Gastroesophageal sphincter (tissue), 4 donors: ENCODE data around the gene OBSL1. TPM values are rescaled to one million over a fixed set of nuclear protein-coding genes. Genes with fewer than 3 reads are reported as not detected.

Experiments used
- ATAC-seq: fragments of 150-250 bp; one replicate; pipeline ENCODE4 v1.9.1; 2016; ENCODE audit warnings: mild to moderate bottlenecking, moderate library complexity
- H3K27ac ChIP-seq, 4 donors: fragments of 200-600 bp; sonication (generic) in 3 of 4; 1 replicate in 3 of 4; 2 replicates in 1 of 4; pipeline ENCODE4 v1.5.1; 2016 to 2019
- H3K27me3 ChIP-seq: fragments of 200-600 bp; sonication (generic); one replicate; pipeline ENCODE4 v1.5.1; 2019
- H3K36me3 ChIP-seq, 2 donors: fragments of 200-600 bp; sonication (generic); one replicate each; pipeline ENCODE4 v1.5.1; 2019; ENCODE audit warnings: control low read depth in 1 of 2
- H3K4me1 ChIP-seq, 3 donors: fragments of 200-600 bp; sonication (generic); 1 replicate in 2 of 3; 2 replicates in 1 of 3; pipeline ENCODE4 v1.5.1; 2016 to 2019; ENCODE audit warnings: control low read depth in 2 of 3
- H3K4me3 ChIP-seq, 2 donors: fragments of 200-600 bp; sonication (generic); one replicate each; pipeline ENCODE4 v1.5.1; 2019; ENCODE audit warnings: mild to moderate bottlenecking in 1 of 2, moderate library complexity in 1 of 2
- H3K9me3 ChIP-seq, 3 donors: fragments of 200-600 bp; sonication (generic); one replicate each; pipeline ENCODE4 v1.5.1; 2017 to 2019; ENCODE audit warnings: control low read depth in 2 of 3
- EP300 ChIP-seq: sonication (generic); formaldehyde crosslinking; IDR thresholded peaks from one replicate; pipeline ENCODE4 v1.6.1; 2017; ENCODE audit warnings: antibody characterized with exemption, mild to moderate bottlenecking
- POLR2A ChIP-seq, 2 donors: fragments of 450-650 bp; IDR thresholded peaks; one replicate each; pipeline ENCODE4 v1.6.1; 2017; ENCODE audit warnings: antibody characterized with exemption in 2 of 2, mild to moderate bottlenecking in 2 of 2, moderate library complexity in 1 of 2
- POLR2AphosphoS5 ChIP-seq: sonication (generic); formaldehyde crosslinking; IDR thresholded peaks from one replicate; pipeline ENCODE4 v1.6.1; 2017; ENCODE audit warnings: antibody characterized with exemption
- WGBS, 2 donors: methylation state at CpG; one replicate each; pipeline ENCODE4 v1.1.5; 2018; ENCODE audit warnings: low coverage in 1 of 2; 5-methylcytosine and 5-hydroxymethylcytosine counted together
- total RNA-seq, 4 donors: library from RNA; depleted of rRNA; stranded (reverse); fragments of >200 nt; gene quantifications; one replicate each; pipeline ENCODE4 v1.1.0, GENCODE V29; 2016
- TF ChIP-seq, protein P1 (sequence below), 4 experiments: fragments of 200-600 bp in 2 of 4; fragments of 450-650 bp in 2 of 4; sonication (generic) in 1 of 4; IDR thresholded peaks; one replicate each; pipeline ENCODE4 v1.5.1; 2017 to 2019; ENCODE audit warnings: antibody characterized with exemption in 4 of 4, mild to moderate bottlenecking in 2 of 4, moderate library complexity in 2 of 4

Gene OBSL1
- 100 to 1,000 TPM in 1 of 4 donors, 10 to 100 TPM in 3; 73.2 to 118 (median 81.6) TPM for total RNA-seq

DNA sequence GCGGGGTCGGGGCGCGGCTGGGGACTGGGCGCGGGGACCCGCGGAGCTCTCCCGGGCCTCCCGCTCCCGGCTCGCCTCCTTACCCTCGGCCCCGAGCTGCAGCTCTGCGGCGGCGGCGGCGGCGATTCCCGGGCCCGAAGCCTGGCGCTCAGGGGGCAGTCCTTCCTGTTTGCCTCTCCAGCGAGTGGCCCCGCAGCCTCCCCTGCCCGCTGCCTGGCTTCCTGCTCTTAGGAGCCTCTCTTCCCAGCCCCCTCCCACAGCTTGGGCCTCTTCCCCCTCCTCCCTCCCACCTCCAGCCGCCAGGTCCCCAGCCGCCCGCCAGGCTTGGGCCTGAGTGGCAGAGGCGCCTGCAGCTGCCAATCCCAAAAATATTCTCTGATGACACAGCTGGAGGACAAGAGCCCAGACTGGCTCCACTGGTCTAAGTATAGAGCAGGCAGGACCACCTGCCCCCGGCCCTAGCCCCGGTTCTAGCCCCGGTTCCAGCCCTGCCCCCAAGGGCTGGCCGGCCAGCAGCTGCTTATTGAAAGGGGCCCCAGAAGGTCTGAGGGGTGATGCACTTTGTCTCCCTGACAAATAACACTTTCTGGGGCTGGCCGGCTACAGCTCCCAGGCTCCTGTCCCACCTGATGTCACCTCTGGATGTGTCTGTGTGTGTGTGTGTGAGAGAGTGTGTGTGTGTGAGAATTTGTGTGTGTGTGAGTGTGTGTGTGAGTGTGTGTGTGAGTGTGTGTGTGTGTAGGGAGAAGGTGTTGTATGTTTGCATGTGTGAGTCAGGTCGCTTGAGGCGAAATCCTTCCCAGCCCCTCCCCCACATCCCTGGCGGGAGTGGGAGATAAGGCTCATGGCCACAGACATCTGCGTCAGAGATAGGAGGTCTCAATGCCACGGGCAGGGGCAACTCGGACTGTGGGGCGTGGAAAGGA, at the start of gene OBSL1:
TSS of gene OBSL1 (minus strand) at position 229 of the 926 bp plus-strand sequence. CDS start 307 bp downstream, outside the sequence.
- Histone ChIP-seq H3K27ac (peak within 1 kb of the TSS; percentile 10 to 91 (median 88)), H3K9me3 (no peaks in the 10 kb centered on the region), H3K4me1 (peaks cover 0 to 22% (median 0%) of the 10 kb centered on the region in 3 donors), H3K4me3 (peak within 1 kb of the TSS; percentile 39 to 86), H3K36me3 (peaks cover 0 to 17% of the 10 kb centered on the region in 2 donors), H3K27me3 (peaks cover 21% of the 10 kb centered on the region)
- ATAC-seq, result peak; percentile 60
- TF ChIP-seq, protein P1, sequence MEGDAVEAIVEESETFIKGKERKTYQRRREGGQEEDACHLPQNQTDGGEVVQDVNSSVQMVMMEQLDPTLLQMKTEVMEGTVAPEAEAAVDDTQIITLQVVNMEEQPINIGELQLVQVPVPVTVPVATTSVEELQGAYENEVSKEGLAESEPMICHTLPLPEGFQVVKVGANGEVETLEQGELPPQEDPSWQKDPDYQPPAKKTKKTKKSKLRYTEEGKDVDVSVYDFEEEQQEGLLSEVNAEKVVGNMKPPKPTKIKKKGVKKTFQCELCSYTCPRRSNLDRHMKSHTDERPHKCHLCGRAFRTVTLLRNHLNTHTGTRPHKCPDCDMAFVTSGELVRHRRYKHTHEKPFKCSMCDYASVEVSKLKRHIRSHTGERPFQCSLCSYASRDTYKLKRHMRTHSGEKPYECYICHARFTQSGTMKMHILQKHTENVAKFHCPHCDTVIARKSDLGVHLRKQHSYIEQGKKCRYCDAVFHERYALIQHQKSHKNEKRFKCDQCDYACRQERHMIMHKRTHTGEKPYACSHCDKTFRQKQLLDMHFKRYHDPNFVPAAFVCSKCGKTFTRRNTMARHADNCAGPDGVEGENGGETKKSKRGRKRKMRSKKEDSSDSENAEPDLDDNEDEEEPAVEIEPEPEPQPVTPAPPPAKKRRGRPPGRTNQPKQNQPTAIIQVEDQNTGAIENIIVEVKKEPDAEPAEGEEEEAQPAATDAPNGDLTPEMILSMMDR (IDR thresholded peaks at IDR 0.05), result peak in 1 of 4 experiments; percentile 19
- TF ChIP-seq POLR2AphosphoS5, result no peak
- peak in 1 of 2 donors; percentile 12 for TF ChIP-seq POLR2A (IDR thresholded peaks at IDR 0.05)
- 38 to 80% methylated on average over 1 to 8 of the region's 42 CpGs for WGBS, 2 donors

DNA sequence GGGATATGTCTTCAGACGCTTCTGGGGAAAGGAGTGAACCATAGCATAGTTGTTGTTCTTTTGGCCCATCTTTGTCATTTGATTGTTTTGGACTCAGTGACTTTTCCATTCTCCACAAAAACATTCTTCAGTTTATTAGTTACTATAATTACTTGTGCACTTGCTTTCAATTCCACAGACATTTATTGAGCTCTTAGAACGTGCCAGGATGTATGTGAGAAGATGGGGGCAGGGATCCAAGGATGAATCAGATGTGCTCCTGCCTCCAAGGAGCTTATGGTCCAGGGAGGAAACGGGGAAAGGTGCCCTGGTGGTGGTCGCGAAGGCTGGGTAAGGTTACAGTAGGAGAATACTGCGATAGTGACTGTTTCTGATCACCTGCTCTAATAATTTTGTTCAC, 49.2 kb upstream of the OBSL1 start:
- H3K4me3 ChIP-seq, result no peak overlapping the region
- no peaks in the 10 kb centered on the region for H3K27me3 ChIP-seq
- H3K36me3 ChIP-seq, result peaks cover 0 to 12% of the 10 kb centered on the region in 2 donors
- 73 to 89% methylated on average over 6 of the region's 6 CpGs for WGBS, 2 donors
- no peak for ATAC-seq
- TF ChIP-seq, protein P1 (IDR thresholded peaks at IDR 0.05), result no peak
- no peak for TF ChIP-seq POLR2A (IDR thresholded peaks at IDR 0.05)
- no peaks in the 10 kb centered on the region for H3K9me3 ChIP-seq
- no peak overlapping the region for H3K27ac ChIP-seq
- peaks cover 0 to 5% (median 0%) of the 10 kb centered on the region in 3 donors for H3K4me1 ChIP-seq

GRCh38 chr2:219619235-219619634, 47.9 kb upstream of the OBSL1 start:
- no peak for TF ChIP-seq POLR2A (IDR thresholded peaks at IDR 0.05)
- no peak overlapping the region for H3K4me3 ChIP-seq
- H3K27me3 ChIP-seq, result no peaks in the 10 kb centered on the region
- H3K27ac ChIP-seq, result no peak overlapping the region
- peaks cover 0 to 25% of the 10 kb centered on the region in 2 donors for H3K36me3 ChIP-seq
- peaks cover 0 to 5% (median 0%) of the 10 kb centered on the region in 3 donors for H3K4me1 ChIP-seq
- WGBS, 2 donors, result 54 to 55% methylated on average over 4 of the region's 4 CpGs
- H3K9me3 ChIP-seq, result no peaks in the 10 kb centered on the region
- no peak for ATAC-seq

DNA sequence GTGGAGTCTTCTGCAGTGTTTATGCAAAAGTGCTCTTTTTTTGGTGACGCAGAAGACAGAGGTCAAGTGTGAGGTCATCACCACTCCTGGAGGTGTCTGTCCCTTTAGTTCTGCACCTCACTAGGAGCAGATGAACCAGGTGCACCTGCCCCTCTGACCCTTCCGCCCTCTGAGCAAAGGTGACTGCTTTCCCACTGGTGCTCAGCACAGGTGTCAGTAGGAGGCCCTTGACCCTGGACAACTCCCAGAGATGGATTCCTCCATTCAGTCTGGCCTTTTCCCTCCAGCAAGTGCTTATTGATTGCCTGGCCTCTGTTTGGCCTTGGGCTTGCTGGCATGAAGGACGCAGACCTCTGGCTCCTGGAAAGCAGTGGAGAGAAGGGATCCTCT, 47.4 kb upstream of the OBSL1 start:
- Histone ChIP-seq H3K36me3 (peaks cover 0 to 30% of the 10 kb centered on the region in 2 donors), H3K27ac (no peak overlapping the region), H3K4me3 (no peak overlapping the region), H3K27me3 (no peaks in the 10 kb centered on the region), H3K4me1 (peaks cover 0 to 5% (median 0%) of the 10 kb centered on the region in 3 donors), H3K9me3 (no peaks in the 10 kb centered on the region)
- WGBS, 2 donors, result 100% methylated on average over 2 of the region's 3 CpGs; no CpG with 5 or more reads in 1 of the 2 donors
- ATAC-seq, result no peak
- TF ChIP-seq, protein P1 (IDR thresholded peaks at IDR 0.05), result no peak
- TF ChIP-seq POLR2AphosphoS5 (no peak), POLR2A (IDR thresholded peaks at IDR 0.05) (no peak), EP300 (no peak)

DNA sequence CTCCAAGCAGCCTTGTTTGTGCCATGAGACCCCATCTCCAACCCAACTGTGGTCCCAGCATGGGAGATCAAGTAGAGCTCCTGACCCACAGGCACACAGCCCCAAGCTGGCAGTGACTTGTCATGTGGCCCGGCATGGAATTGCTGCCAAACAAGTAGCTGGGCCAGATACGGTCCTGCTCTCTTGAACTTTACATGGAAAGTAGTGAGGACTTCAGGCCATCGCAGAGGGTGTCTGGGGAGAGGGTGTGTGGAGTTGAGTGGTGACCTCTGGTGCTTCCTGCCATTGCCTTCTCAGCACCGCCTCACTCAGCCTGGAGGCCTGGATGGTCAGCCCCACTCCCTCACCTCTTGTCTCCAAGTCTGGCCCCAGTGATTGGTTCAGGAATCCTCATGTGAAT, 45.2 kb upstream of the OBSL1 start:
- H3K36me3 ChIP-seq, result peaks cover 0 to 48% of the 10 kb centered on the region in 2 donors
- 94% methylated on average over 2 of the region's 4 CpGs; no CpG with 5 or more reads in 1 of the 2 donors for WGBS, 2 donors
- H3K4me1 ChIP-seq, result peaks cover 0 to 5% (median 0%) of the 10 kb centered on the region in 3 donors
- no peak for ATAC-seq
- no peak overlapping the region for H3K4me3 ChIP-seq
- TF ChIP-seq EP300, result no peak
- TF ChIP-seq, protein P1 (IDR thresholded peaks at IDR 0.05), result no peak
- no peak for TF ChIP-seq POLR2AphosphoS5
- TF ChIP-seq POLR2A (IDR thresholded peaks at IDR 0.05), result no peak
- H3K27ac ChIP-seq, result no peak overlapping the region
- no peaks in the 10 kb centered on the region for H3K27me3 ChIP-seq
- no peaks in the 10 kb centered on the region for H3K9me3 ChIP-seq
